B cell (primary cell): Measurements from ENCODE around the gene TUBB2A.
"Not testable (repeated sequence)": the region's sequence is repeated elsewhere in the genome, so short reads cannot be mapped to it uniquely, and the experiment has no call there.

ENCODE experiments used
- EZH2 ChIP-seq: IDR thresholded peaks from 2 replicates; pipeline ENCODE4 v1.6.1; 2012; ENCODE audit warnings: borderline replicate concordance, low read depth, mild to moderate bottlenecking, moderate library complexity, low read length; ENCODE audit not compliant: insufficient read depth, poor library complexity, severe bottlenecking
- TF ChIP-seq, protein P1 (sequence below): fragments of 200-600 bp; IDR thresholded peaks from one replicate; pipeline ENCODE4 v1.8.0; 2022; ENCODE audit warnings: antibody characterized with exemption, mild to moderate bottlenecking

DNA sequence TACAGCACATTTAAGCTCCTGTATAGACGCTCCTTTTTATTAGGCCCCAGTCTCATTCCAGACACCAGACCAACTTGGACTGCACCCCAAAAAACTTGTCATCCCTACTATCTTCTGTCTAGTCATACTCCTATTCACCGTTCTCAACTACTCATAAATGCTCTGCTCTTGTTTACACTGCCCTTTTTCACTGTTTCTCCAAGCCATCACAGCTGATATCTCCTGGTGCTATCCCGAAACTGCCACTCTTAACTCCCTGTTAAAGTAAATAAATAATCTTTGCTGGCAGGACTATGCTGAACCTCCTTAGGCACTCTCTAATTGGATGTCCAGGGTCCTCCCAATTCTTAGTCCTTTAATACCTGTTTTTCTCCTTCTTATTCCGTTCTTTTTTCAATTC lies 15.4 kb upstream of the TUBB2A start:
- TF ChIP-seq, protein P1, sequence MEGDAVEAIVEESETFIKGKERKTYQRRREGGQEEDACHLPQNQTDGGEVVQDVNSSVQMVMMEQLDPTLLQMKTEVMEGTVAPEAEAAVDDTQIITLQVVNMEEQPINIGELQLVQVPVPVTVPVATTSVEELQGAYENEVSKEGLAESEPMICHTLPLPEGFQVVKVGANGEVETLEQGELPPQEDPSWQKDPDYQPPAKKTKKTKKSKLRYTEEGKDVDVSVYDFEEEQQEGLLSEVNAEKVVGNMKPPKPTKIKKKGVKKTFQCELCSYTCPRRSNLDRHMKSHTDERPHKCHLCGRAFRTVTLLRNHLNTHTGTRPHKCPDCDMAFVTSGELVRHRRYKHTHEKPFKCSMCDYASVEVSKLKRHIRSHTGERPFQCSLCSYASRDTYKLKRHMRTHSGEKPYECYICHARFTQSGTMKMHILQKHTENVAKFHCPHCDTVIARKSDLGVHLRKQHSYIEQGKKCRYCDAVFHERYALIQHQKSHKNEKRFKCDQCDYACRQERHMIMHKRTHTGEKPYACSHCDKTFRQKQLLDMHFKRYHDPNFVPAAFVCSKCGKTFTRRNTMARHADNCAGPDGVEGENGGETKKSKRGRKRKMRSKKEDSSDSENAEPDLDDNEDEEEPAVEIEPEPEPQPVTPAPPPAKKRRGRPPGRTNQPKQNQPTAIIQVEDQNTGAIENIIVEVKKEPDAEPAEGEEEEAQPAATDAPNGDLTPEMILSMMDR = not testable (repeated sequence)
- TF ChIP-seq EZH2 = not testable (repeated sequence)
